ENCODE results near the gene PLCXD3.

Gene PLCXD3

DNA sequence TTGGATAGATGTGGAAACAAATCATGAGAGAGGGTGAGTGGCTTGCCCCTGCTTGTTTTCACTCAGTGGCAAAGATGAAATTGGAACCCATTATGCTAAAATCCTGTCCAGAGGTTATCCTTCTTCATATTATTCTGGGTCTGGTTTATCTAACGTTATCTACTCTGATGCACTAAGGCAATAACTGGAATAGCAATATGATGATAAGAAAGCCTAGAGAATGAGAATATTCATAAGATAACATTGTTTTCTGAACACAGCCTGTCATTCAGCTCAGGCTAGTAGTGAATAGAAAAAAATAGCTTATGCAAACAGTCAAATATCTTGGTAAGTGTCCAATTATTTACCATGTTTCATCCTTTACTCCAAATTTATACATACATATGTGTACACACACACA is 165.1 kb downstream of the PLCXD3 start:
- TF ChIP-seq, protein P1, sequence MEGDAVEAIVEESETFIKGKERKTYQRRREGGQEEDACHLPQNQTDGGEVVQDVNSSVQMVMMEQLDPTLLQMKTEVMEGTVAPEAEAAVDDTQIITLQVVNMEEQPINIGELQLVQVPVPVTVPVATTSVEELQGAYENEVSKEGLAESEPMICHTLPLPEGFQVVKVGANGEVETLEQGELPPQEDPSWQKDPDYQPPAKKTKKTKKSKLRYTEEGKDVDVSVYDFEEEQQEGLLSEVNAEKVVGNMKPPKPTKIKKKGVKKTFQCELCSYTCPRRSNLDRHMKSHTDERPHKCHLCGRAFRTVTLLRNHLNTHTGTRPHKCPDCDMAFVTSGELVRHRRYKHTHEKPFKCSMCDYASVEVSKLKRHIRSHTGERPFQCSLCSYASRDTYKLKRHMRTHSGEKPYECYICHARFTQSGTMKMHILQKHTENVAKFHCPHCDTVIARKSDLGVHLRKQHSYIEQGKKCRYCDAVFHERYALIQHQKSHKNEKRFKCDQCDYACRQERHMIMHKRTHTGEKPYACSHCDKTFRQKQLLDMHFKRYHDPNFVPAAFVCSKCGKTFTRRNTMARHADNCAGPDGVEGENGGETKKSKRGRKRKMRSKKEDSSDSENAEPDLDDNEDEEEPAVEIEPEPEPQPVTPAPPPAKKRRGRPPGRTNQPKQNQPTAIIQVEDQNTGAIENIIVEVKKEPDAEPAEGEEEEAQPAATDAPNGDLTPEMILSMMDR (conservative IDR thresholded peaks at IDR 0.05; ENCODE audit: low read depth, low read length): no peak
- peak; percentile 30 for DNase-seq (ENCODE audit: low read depth)
- no peak overlapping the region for H3K4me3 ChIP-seq (ENCODE audit: low read depth, low read length)

DNA sequence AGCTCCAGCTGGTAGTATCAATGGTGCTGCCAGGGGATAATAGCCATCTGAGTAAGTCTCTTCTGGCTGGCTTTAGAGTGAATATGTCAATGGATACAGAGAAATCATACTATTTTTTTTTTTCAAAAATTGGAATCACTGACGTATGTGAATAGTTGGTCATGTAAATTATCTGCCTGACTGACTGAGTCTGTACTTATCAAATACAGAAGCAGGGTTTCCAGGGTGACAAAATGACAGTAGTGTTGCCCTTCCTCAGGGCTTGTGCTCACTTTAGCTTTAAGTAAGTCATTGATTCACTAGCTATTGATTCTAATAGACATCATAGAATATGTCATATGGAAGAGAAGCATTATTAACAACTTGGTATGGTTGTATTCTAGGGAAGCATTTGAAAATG is 171.1 kb downstream of the PLCXD3 start:
- DNase-seq (ENCODE audit: low read depth): no peak
- TF ChIP-seq, protein P1 (conservative IDR thresholded peaks at IDR 0.05; ENCODE audit: low read depth, low read length): no peak
- no peak overlapping the region for H3K4me3 ChIP-seq (ENCODE audit: low read depth, low read length)

DNA sequence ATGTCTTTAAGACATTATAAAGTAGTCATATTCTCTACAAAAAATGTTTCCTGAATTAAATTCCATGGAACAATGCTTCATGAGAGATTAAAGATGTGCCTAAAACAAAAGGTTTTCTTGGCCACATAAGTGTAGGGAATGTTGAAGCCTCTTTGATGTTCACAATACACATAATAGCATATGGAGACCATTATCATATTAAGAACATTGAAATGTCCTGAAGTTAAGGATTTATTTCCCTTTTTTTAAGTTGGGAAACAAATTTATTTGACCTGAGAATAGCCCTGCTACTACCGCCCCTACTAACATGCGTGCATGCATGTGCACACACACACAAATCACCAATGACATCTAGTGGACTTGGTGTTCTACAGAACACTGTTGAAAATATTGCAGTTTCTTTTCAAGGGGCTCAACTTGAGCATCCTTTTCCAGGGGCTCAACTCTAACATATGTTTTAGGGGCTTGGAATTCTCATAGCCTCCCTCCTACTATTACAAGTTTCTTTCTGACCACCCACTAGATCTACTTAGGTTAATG is 172.2 kb downstream of the PLCXD3 start:
- DNase-seq (ENCODE audit: low read depth): peak; percentile 63
- no peak overlapping the region for H3K4me3 ChIP-seq (ENCODE audit: low read depth, low read length)
- TF ChIP-seq, protein P1 (conservative IDR thresholded peaks at IDR 0.05; ENCODE audit: low read depth, low read length): peak; percentile 36

DNA sequence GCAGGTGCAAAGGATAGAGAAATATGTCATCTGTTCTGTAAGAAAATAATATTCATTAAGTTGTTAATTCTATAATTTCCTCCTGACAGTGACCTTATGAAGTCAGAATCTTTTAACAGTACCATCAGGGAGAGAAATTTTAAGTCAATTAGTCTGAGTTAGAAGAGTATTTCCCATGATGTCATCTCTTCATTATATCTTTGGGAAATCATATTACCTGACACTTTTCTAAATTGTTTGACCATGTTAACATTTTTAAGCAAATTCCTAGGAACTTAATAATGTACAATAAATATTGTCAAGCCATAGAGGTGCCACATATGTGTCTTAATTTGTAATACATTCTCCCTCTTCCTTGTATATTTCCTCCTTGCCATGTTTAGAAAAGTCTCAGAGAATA is 172.7 kb downstream of the PLCXD3 start:
- TF ChIP-seq, protein P1 (conservative IDR thresholded peaks at IDR 0.05; ENCODE audit: low read depth, low read length): no peak
- no peak for DNase-seq (ENCODE audit: low read depth)

DNA sequence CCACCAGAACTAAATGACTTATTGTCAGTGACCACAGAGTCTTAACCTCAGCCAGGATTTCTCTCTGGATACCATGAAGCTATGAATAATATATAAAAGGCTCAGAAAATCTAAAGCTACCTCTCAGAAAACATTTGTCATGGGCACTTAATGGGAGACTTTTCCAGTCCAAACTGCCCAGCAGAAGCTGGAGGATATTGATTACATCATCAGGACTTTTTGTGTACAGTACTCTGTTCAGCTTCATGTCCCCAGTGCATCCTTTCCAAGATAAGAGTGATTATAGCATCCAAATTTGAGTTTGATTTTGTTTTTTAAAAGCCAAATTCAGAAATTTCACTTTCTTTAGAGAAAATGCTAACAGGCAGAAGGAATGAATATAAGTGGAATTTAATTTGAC is 173.2 kb downstream of the PLCXD3 start:
- TF ChIP-seq, protein P1 (conservative IDR thresholded peaks at IDR 0.05; ENCODE audit: low read depth, low read length): no peak
- no peak for DNase-seq (ENCODE audit: low read depth)
- no peak overlapping the region for H3K4me3 ChIP-seq (ENCODE audit: low read depth, low read length)

More for the DNA sequence above, 172.7 kb downstream of the PLCXD3 start:
- no peak overlapping the region for H3K4me3 ChIP-seq (ENCODE audit: low read depth, low read length)

DNA sequence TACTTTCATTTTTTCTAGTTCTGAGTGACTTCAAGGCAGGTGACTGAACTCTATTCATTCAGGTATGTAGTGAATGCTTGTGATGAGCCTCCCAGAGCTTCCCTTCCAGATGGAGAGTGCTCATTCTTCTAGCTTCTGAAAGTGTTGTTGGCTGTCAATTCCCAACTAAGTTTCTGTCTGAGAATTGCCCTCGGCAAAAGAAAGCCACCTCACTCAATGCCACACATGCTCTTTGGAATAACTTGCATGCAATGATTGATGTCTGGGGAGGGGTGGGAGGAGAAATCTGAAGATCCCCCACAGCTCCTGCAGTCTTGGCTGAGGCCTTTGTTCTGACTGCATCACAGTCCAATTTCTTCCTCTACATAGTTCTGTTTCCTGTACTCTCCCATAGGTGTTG is 173.9 kb downstream of the PLCXD3 start:
- no peak overlapping the region for H3K4me3 ChIP-seq (ENCODE audit: low read depth, low read length)
- TF ChIP-seq, protein P1 (conservative IDR thresholded peaks at IDR 0.05; ENCODE audit: low read depth, low read length): no peak
- DNase-seq (ENCODE audit: low read depth): no peak

DNA sequence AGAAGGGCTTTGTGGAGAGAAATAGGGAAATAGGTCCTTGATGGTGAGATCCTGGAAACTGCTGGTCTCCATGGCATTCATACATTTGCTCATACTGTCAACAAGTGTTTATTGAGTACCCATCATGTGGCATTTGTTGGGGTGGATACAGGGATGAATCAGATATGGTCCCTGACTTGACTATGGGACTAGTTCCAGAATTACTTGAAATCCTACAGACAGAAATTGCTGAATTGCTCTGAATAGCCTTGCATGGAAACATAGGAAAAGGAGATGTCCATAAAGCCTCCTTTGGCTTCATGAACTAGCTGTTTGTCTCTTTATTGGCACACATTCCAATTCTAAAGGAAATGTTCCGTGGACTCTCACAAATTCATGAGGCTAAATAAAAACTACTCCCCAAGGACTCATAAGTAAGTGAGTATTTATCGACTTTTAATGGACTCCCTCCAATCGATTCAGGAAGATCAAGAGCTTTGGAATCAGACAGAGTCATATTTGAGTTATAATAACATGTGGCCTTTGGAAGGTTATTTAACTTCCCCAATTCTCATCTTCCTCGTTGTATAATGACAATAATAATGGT is 174.7 kb downstream of the PLCXD3 start:
- no peak for DNase-seq (ENCODE audit: low read depth)
- TF ChIP-seq, protein P1 (conservative IDR thresholded peaks at IDR 0.05; ENCODE audit: low read depth, low read length): no peak
- H3K4me3 ChIP-seq (ENCODE audit: low read depth, low read length): no peak overlapping the region

Data from choroid plexus epithelial cell (primary cell).